CD14-positive monocyte (primary cell): Measurements from ENCODE around the gene BCAS1. TPM values are rescaled to one million over a fixed set of nuclear protein-coding genes. Genes with fewer than 3 reads are reported as not detected.

ENCODE experiments used
- DNase-seq, 3 donors: peaks; one replicate each; pipeline ENCODE4 v3.0.0-alpha.2; 2011 to 2022
- H2AFZ ChIP-seq: 2 replicates; pipeline ENCODE4 v1.6.0; 2012; ENCODE audit warnings: mild to moderate bottlenecking, low read depth, low read length, inconsistent platforms; ENCODE audit not compliant: insufficient read depth, poor library complexity, severe bottlenecking
- H3K27ac ChIP-seq, 2 donors: 1 replicate in 1 of 2; 2 replicates in 1 of 2; pipeline ENCODE4 v1.5.1; 2012 to 2013; ENCODE audit warnings: low read length in 2 of 2, control low read depth in 1 of 2, inconsistent platforms in 1 of 2, low read depth in 1 of 2, mild to moderate bottlenecking in 1 of 2
- H3K27me3 ChIP-seq, 2 donors: one replicate each; pipeline versions ENCODE4 v1.6.0 to v1.6.1; 2011 to 2013; ENCODE audit warnings: low read length in 2 of 2; ENCODE audit not compliant: control insufficient read depth in 2 of 2, insufficient read depth in 2 of 2
- H3K36me3 ChIP-seq, 2 donors: replicated peaks in 1 of 2; 1 replicate in 1 of 2; 2 replicates in 1 of 2; pipeline versions ENCODE4 v1.5.1 to v1.6.1; 2012 to 2013; ENCODE audit warnings: low read length in 2 of 2, control low read depth in 1 of 2, inconsistent platforms in 1 of 2, mild to moderate bottlenecking in 1 of 2; ENCODE audit not compliant: insufficient read depth in 2 of 2, control insufficient read depth in 1 of 2
- H3K4me1 ChIP-seq, 2 donors: 1 replicate in 1 of 2; 2 replicates in 1 of 2; pipeline versions ENCODE4 v1.5.1 to v1.6.1; 2012 to 2013; ENCODE audit warnings: low read length in 2 of 2, control low read depth in 1 of 2, inconsistent platforms in 1 of 2, mild to moderate bottlenecking in 1 of 2, moderate library complexity in 1 of 2; ENCODE audit not compliant: insufficient read depth in 2 of 2, control insufficient read depth in 1 of 2
- H3K4me2 ChIP-seq: replicated peaks from 2 replicates; pipeline ENCODE3; 2012; ENCODE audit warnings: low read length, moderate library complexity, mild to moderate bottlenecking; ENCODE audit not compliant: poor library complexity, severe bottlenecking; ENCODE audit errors: extremely low read depth
- H3K4me3 ChIP-seq, 3 experiments: fragments of 200-600 bp in 1 of 3; sonication (generic) in 1 of 3; replicated peaks in 1 of 3; 1 replicate in 2 of 3; 2 replicates in 1 of 3; pipeline ENCODE4 v1.5.1; 2011 to 2013; ENCODE audit warnings: low read length in 3 of 3, mild to moderate bottlenecking in 3 of 3, control low read depth in 2 of 3, low read depth in 2 of 3, inconsistent platforms in 1 of 3, moderate library complexity in 1 of 3
- H3K79me2 ChIP-seq: 2 replicates; pipeline ENCODE4 v1.6.0; 2012; ENCODE audit warnings: mild to moderate bottlenecking, control low read depth, inconsistent platforms, low read length, moderate library complexity; ENCODE audit not compliant: insufficient read depth
- H3K9ac ChIP-seq: 2 replicates; pipeline ENCODE4 v1.6.0; 2017; ENCODE audit warnings: low read length, mild to moderate bottlenecking; ENCODE audit not compliant: insufficient read depth, poor library complexity, severe bottlenecking
- H3K9me3 ChIP-seq, 2 donors: replicated peaks in 1 of 2; 1 replicate in 1 of 2; 2 replicates in 1 of 2; pipeline versions ENCODE4 v1.5.1 to v1.6.1; 2012 to 2013; ENCODE audit warnings: low read length in 2 of 2, control low read depth in 1 of 2; ENCODE audit not compliant: control insufficient read depth in 1 of 2, insufficient read depth in 1 of 2
- H4K20me1 ChIP-seq: 2 replicates; pipeline ENCODE4 v1.6.0; 2012; ENCODE audit warnings: mild to moderate bottlenecking, low read length, control low read depth, moderate library complexity; ENCODE audit not compliant: insufficient read depth
- H3K27ac Mint-ChIP-seq, 7 donors: one replicate each; pipeline ENCODE4 v1.8.0; 2020; ENCODE audit warnings: mild to moderate bottlenecking in 7 of 7, mixed read lengths in 7 of 7, moderate library complexity in 6 of 7, inconsistent platforms in 2 of 7
- H3K27me3 Mint-ChIP-seq, 3 donors: one replicate each; pipeline ENCODE4 v1.8.0; 2021 to 2022; ENCODE audit warnings: low read depth in 3 of 3, mild to moderate bottlenecking in 3 of 3, mixed read lengths in 3 of 3, moderate library complexity in 3 of 3, inconsistent platforms in 1 of 3
- H3K36me3 Mint-ChIP-seq, 2 donors: one replicate each; pipeline ENCODE4 v1.8.0; 2020; ENCODE audit warnings: mixed read lengths in 2 of 2, inconsistent platforms in 1 of 2, mild to moderate bottlenecking in 1 of 2
- H3K4me1 Mint-ChIP-seq: one replicate; pipeline ENCODE4 v1.8.0; 2020; ENCODE audit warnings: mild to moderate bottlenecking, mixed read lengths
- H3K4me3 Mint-ChIP-seq, 2 donors: one replicate each; pipeline ENCODE4 v1.8.0; 2020; ENCODE audit warnings: mild to moderate bottlenecking in 2 of 2, mixed read lengths in 2 of 2, moderate library complexity in 1 of 2
- H3K9me3 Mint-ChIP-seq, 7 donors: one replicate each; pipeline ENCODE4 v1.8.0; 2020 to 2022; ENCODE audit warnings: mixed read lengths in 7 of 7, mild to moderate bottlenecking in 6 of 7, moderate library complexity in 6 of 7, inconsistent platforms in 2 of 7
- WGBS: methylation state at CpG from one replicate; pipeline ENCODE4 v1.1.5; 2013; ENCODE audit warnings: missing lambda C conversion rate; ENCODE audit not compliant: insufficient coverage; 5-methylcytosine and 5-hydroxymethylcytosine counted together
- intact Hi-C, 2 donors: fragments of 100-400 bp; cut with micrococcal nuclease; formaldehyde crosslinking; loops; one replicate each; pipeline versions ENCODE4 v1.15.0 to v1.15.1; 2023
- polyA plus RNA-seq, 3 donors: library from polyadenylated mRNA; depleted of rRNA in 1 of 3; unstranded in 2 of 3; stranded (reverse) in 1 of 3; fragments of 300-500 nt in 2 of 3; fragments of >200 nt in 1 of 3; fragmentation: Illumina TruSeq in 2 of 3; gene quantifications; 1 replicate in 2 of 3; 2 replicates in 1 of 3; pipeline ENCODE4 v1.2.3, GENCODE V29; 2012 to 2021
- TF ChIP-seq, protein P1 (sequence below): fragments of 200-600 bp; IDR thresholded peaks from one replicate; pipeline ENCODE4 v1.8.0; 2022; ENCODE audit warnings: antibody characterized with exemption, mild to moderate bottlenecking

The BCAS1 gene
- polyA plus RNA-seq, 3 donors = 0.01 to 0.02 TPM; not detected in 1

DNA sequence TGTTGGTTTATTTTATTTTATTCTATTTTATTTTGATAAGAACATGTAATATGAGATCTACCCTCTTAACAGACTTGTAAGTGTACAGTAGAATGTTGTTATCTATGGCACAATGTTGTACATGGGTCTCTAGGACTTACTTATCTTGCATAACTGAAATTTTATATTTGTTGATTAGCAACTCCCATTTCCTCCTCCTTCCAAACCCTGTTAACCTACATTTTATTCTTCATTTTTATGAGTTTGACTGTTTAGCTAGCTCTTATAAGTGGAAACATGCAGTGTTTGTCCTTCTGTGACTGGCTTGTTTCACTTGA, 37.9 kb upstream of the BCAS1 start:
- no peak for DNase-seq
- Mint-ChIP-seq H3K9me3 (peaks cover 3 to 7% (median 4%) of the 10 kb centered on the region in 7 donors), H3K4me1 (peaks cover 11% of the 10 kb centered on the region), H3K36me3 (no peaks in the 10 kb centered on the region), H3K4me3 (no peak overlapping the region), H3K27ac (no peak overlapping the region), H3K27me3 (peaks cover 0 to 5% (median 0%) of the 10 kb centered on the region in 3 donors)
- no peak overlapping the region for H3K9ac ChIP-seq
- no peak overlapping the region for H3K4me3 ChIP-seq
- H3K9me3 ChIP-seq = no peaks in the 10 kb centered on the region
- TF ChIP-seq, protein P1, sequence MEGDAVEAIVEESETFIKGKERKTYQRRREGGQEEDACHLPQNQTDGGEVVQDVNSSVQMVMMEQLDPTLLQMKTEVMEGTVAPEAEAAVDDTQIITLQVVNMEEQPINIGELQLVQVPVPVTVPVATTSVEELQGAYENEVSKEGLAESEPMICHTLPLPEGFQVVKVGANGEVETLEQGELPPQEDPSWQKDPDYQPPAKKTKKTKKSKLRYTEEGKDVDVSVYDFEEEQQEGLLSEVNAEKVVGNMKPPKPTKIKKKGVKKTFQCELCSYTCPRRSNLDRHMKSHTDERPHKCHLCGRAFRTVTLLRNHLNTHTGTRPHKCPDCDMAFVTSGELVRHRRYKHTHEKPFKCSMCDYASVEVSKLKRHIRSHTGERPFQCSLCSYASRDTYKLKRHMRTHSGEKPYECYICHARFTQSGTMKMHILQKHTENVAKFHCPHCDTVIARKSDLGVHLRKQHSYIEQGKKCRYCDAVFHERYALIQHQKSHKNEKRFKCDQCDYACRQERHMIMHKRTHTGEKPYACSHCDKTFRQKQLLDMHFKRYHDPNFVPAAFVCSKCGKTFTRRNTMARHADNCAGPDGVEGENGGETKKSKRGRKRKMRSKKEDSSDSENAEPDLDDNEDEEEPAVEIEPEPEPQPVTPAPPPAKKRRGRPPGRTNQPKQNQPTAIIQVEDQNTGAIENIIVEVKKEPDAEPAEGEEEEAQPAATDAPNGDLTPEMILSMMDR = no peak
- no peaks in the 10 kb centered on the region for H3K79me2 ChIP-seq
- no peaks in the 10 kb centered on the region for H4K20me1 ChIP-seq
- H2AFZ ChIP-seq = no peak overlapping the region
- H3K27me3 ChIP-seq = no peaks in the 10 kb centered on the region
- peaks cover 3 to 7% of the 10 kb centered on the region in 2 donors for H3K4me1 ChIP-seq
- intact Hi-C loops = no loop called here
- H3K36me3 ChIP-seq = no peaks in the 10 kb centered on the region
- H3K27ac ChIP-seq = no peak overlapping the region
- no peak overlapping the region for H3K4me2 ChIP-seq

DNA sequence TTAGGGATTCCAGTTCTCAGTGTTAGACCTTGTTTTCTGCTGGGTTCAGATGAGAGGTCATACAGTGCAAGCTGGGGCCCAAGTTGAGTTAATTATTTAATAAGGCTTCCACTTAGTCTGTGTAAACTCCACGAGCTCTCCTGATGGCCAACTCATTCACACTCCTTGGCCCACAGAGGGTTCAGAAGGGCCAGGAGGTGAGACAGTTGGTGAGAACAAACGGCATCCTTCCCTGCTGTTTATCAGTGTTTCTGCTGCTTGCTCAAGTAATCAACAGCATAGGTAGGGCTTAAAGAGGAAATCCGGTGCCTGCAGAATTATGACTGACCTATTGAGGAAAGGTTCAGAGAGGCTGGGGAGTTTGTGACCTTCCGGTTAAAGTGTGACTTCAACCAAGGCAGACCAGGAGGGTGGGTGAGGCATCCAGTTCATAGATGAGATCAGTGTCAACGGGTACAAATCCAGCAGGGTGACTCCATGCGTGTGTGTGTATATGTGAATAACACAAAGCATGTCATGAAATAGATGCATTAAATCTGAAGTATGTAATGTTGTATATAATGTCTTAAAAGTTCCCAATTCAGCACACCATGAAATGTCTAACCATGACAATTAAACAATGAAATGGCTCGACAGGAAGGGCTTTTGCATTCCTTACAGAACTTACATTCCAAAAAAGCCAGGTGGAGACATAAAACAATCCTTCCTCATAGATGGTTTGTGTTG, 37.4 kb upstream of the BCAS1 start:
- TF ChIP-seq, protein P1 = no peak
- peaks cover 3 to 7% (median 4%) of the 10 kb centered on the region in 7 donors for H3K9me3 Mint-ChIP-seq
- Histone ChIP-seq H3K27ac (no peak overlapping the region), H3K4me2 (no peak overlapping the region), H3K9ac (no peak overlapping the region), H3K4me1 (peaks cover 3 to 7% of the 10 kb centered on the region in 2 donors), H3K36me3 (no peaks in the 10 kb centered on the region), H3K9me3 (no peaks in the 10 kb centered on the region), H3K27me3 (no peaks in the 10 kb centered on the region), H4K20me1 (no peaks in the 10 kb centered on the region), H3K79me2 (no peaks in the 10 kb centered on the region), H3K4me3 (no peak overlapping the region), H2AFZ (no peak overlapping the region)
- no peaks in the 10 kb centered on the region for H3K36me3 Mint-ChIP-seq
- peaks cover 0 to 5% (median 0%) of the 10 kb centered on the region in 3 donors for H3K27me3 Mint-ChIP-seq
- no peak overlapping the region for H3K4me3 Mint-ChIP-seq
- DNase-seq = no peak
- no peak overlapping the region for H3K27ac Mint-ChIP-seq
- H3K4me1 Mint-ChIP-seq = peaks cover 12% of the 10 kb centered on the region
- intact Hi-C loops = no loop called here
- WGBS = 96% methylated on average over 3 of the region's 7 CpGs
